Measurements from ENCODE around the gene DDX6.

- TF ChIP-seq EZH2 (IDR thresholded peaks at IDR 0.05; ENCODE audit: borderline replicate concordance, insufficient read depth, low read depth, low read length, poor library complexity, severe bottlenecking) (no peak), CTCF (IDR thresholded peaks at IDR 0.05) (no peak)
These were observed 50.1 kb downstream of the DDX6 start for GRCh38 chr11:118740892-118741291.

Measured in B cell (primary cell).